H9 (cell line): ENCODE data around the gene TMEM250. TPM values are rescaled to one million over a fixed set of nuclear protein-coding genes. Genes with fewer than 3 reads are reported as not detected.

Experiments used
- DNase-seq: peaks from one replicate; pipeline ENCODE4 v3.0.0-alpha.2; 2017
- H2AFZ ChIP-seq: one replicate; pipeline ENCODE4 v1.6.1; 2013; ENCODE audit warnings: mild to moderate bottlenecking, low read length, control low read depth, moderate library complexity
- H2AK5ac ChIP-seq: 2 replicates; pipeline ENCODE4 v1.6.1; 2013; ENCODE audit warnings: low read length, control low read depth, mixed read lengths; ENCODE audit not compliant: insufficient read length
- H2BK120ac ChIP-seq: one replicate; pipeline ENCODE4 v1.6.1; 2013; ENCODE audit warnings: low read depth, mild to moderate bottlenecking, low read length, control low read depth, inconsistent platforms; ENCODE audit not compliant: poor library complexity, severe bottlenecking
- H2BK12ac ChIP-seq: 2 replicates; pipeline ENCODE4 v1.6.1; 2013; ENCODE audit warnings: low read length, control low read depth, mixed read lengths, low read depth; ENCODE audit not compliant: insufficient read length
- H2BK15ac ChIP-seq: 2 replicates; pipeline ENCODE4 v1.6.1; 2013; ENCODE audit warnings: low read depth, low read length, control low read depth
- H2BK20ac ChIP-seq: one replicate; pipeline ENCODE4 v1.6.1; 2013; ENCODE audit warnings: low read depth, mild to moderate bottlenecking, low read length, control low read depth, inconsistent platforms; ENCODE audit not compliant: poor library complexity, severe bottlenecking
- H2BK5ac ChIP-seq: 2 replicates; pipeline ENCODE4 v1.6.1; 2013; ENCODE audit warnings: low read length, control low read depth, mixed read lengths; ENCODE audit not compliant: insufficient read length
- H3K14ac ChIP-seq: 2 replicates; pipeline ENCODE4 v1.6.1; 2013; ENCODE audit warnings: low read length, control low read depth; ENCODE audit not compliant: insufficient read depth
- H3K18ac ChIP-seq: 2 replicates; pipeline ENCODE4 v1.6.1; 2013; ENCODE audit warnings: low read depth, mild to moderate bottlenecking, mixed read lengths, low read length, control low read depth; ENCODE audit not compliant: insufficient read length
- H3K23ac ChIP-seq: 2 replicates; pipeline ENCODE4 v1.6.1; 2013; ENCODE audit warnings: low read length, control low read depth, mixed read lengths, low read depth; ENCODE audit not compliant: insufficient read length
- H3K23me2 ChIP-seq: 2 replicates; pipeline ENCODE4 v1.6.1; 2013; ENCODE audit warnings: low read depth, mild to moderate bottlenecking, mixed read lengths, low read length, control low read depth; ENCODE audit not compliant: insufficient read length, poor library complexity, severe bottlenecking
- H3K27ac ChIP-seq: 2 replicates; pipeline ENCODE4 v1.5.1; 2013; ENCODE audit warnings: low read length, control low read depth, mixed read lengths, low read depth; ENCODE audit not compliant: insufficient read length
- H3K27me3 ChIP-seq: 2 replicates; pipeline ENCODE4 v1.6.1; 2013; ENCODE audit warnings: low read length, control low read depth, inconsistent platforms; ENCODE audit not compliant: insufficient read depth
- H3K4ac ChIP-seq: 2 replicates; pipeline ENCODE4 v1.6.1; 2013; ENCODE audit warnings: low read depth, mild to moderate bottlenecking, control low read depth, inconsistent platforms, low read length, moderate library complexity
- H3K4me1 ChIP-seq: 2 replicates; pipeline ENCODE4 v1.6.1; 2013; ENCODE audit warnings: low read length, control low read depth, inconsistent platforms; ENCODE audit not compliant: insufficient read depth
- H3K4me2 ChIP-seq: 2 replicates; pipeline ENCODE4 v1.6.1; 2013; ENCODE audit warnings: low read length, control low read depth, mixed read lengths; ENCODE audit not compliant: insufficient read length, insufficient read depth
- H3K56ac ChIP-seq: 2 replicates; pipeline ENCODE4 v1.6.1; 2013; ENCODE audit warnings: low read depth, mild to moderate bottlenecking, mixed read lengths, low read length, control low read depth; ENCODE audit not compliant: insufficient read length
- H3K79me1 ChIP-seq: 2 replicates; pipeline ENCODE4 v1.6.1; 2013; ENCODE audit warnings: low read depth, mild to moderate bottlenecking, moderate library complexity, low read length, control low read depth, inconsistent platforms; ENCODE audit not compliant: insufficient read depth, poor library complexity, severe bottlenecking
- H3K79me2 ChIP-seq: 2 replicates; pipeline ENCODE4 v1.6.1; 2013; ENCODE audit warnings: low read length, control low read depth, inconsistent platforms; ENCODE audit not compliant: insufficient read depth
- H3K9ac ChIP-seq: 2 replicates; pipeline ENCODE4 v1.6.1; 2013; ENCODE audit warnings: low read length, control low read depth, mixed read lengths; ENCODE audit not compliant: insufficient read length; ENCODE audit errors: extremely low read depth
- H3K9me3 ChIP-seq: one replicate; pipeline ENCODE4 v1.6.1; 2013; ENCODE audit warnings: low read depth, low read length, inconsistent platforms; ENCODE audit not compliant: control insufficient read depth
- H3T11ph ChIP-seq: one replicate; pipeline ENCODE4 v1.6.1; 2013; ENCODE audit warnings: mild to moderate bottlenecking, low read length, control low read depth, inconsistent platforms
- H4K20me1 ChIP-seq: one replicate; pipeline ENCODE4 v1.6.1; 2013; ENCODE audit not compliant: control insufficient read depth, insufficient read length, insufficient read depth
- H4K5ac ChIP-seq: 2 replicates; pipeline ENCODE4 v1.6.1; 2013; ENCODE audit warnings: low read depth, mild to moderate bottlenecking, mixed read lengths, low read length, control low read depth; ENCODE audit not compliant: insufficient read length
- H4K8ac ChIP-seq: replicated peaks from 2 replicates; pipeline ENCODE4 v1.6.1; 2013; ENCODE audit warnings: low read length, control low read depth, mixed read lengths, low read depth; ENCODE audit not compliant: insufficient read length
- H4K91ac ChIP-seq: 2 replicates; pipeline ENCODE4 v1.6.1; 2013; ENCODE audit warnings: low read depth, mild to moderate bottlenecking, moderate library complexity, mixed read lengths, low read length, control low read depth; ENCODE audit not compliant: insufficient read length
- H3K27ac Mint-ChIP-seq, 3 experiments: 2 replicates in 2 of 3; 3 replicates in 1 of 3; pipeline ENCODE4 v1.8.0; 2020 to 2021; ENCODE audit warnings: mixed read lengths in 3 of 3, mild to moderate bottlenecking in 1 of 3, moderate library complexity in 1 of 3
- H3K27me3 Mint-ChIP-seq: 2 replicates; pipeline ENCODE4 v1.8.0; 2021; ENCODE audit warnings: low read depth, mild to moderate bottlenecking, moderate library complexity, mixed read lengths
- H3K36me3 Mint-ChIP-seq, 3 experiments: 2 replicates in 2 of 3; 3 replicates in 1 of 3; pipeline ENCODE4 v1.8.0; 2020 to 2021; ENCODE audit warnings: low read depth in 3 of 3, mixed read lengths in 3 of 3; ENCODE audit not compliant: insufficient read depth in 1 of 3
- H3K4me1 Mint-ChIP-seq, 2 experiments: 2 replicates each; pipeline ENCODE4 v1.8.0; 2020; ENCODE audit warnings: mixed read lengths in 2 of 2
- H3K4me3 Mint-ChIP-seq, 2 experiments: 2 replicates in 1 of 2; 3 replicates in 1 of 2; pipeline ENCODE4 v1.8.0; 2020 to 2021; ENCODE audit warnings: mild to moderate bottlenecking in 2 of 2, mixed read lengths in 2 of 2, moderate library complexity in 1 of 2
- H3K9me3 Mint-ChIP-seq, 2 experiments: 2 replicates in 1 of 2; 3 replicates in 1 of 2; pipeline ENCODE4 v1.8.0; 2020; ENCODE audit warnings: mild to moderate bottlenecking in 2 of 2, mixed read lengths in 2 of 2, moderate library complexity in 1 of 2
- CTCF ChIP-seq: fragments of 200-600 bp; sonication (generic); conservative IDR thresholded peaks from 3 replicates; pipeline ENCODE4 v1.8.0; 2021; ENCODE audit warnings: antibody characterized with exemption, mild to moderate bottlenecking
- WGBS: extraction: QIAGEN DNeasy Blood & Tissue Kit; methylation state at CpG from one replicate; pipeline ENCODE4 v1.1.7; 2013; ENCODE audit warnings: missing lambda C conversion rate, low lambda C conversion rate, mixed read lengths; ENCODE audit not compliant: insufficient read length; ENCODE audit errors: extremely low coverage; 5-methylcytosine and 5-hydroxymethylcytosine counted together
- total RNA-seq: library from RNA; stranded (reverse); gene quantifications from 2 replicates; pipeline ENCODE4 v1.2.1, GENCODE V29; 2021

Gene TMEM250
- total RNA-seq, 1 experiment from 2014 or later = 48.1 TPM

GRCh38 chr9:136117916-136118319 is 757 bp downstream of the TMEM250 start:
- no peak overlapping the region for H2AK5ac ChIP-seq
- no peak overlapping the region for H2BK15ac ChIP-seq
- H4K20me1 ChIP-seq = no peaks in the 10 kb centered on the region
- TF ChIP-seq CTCF = no peak
- no peak overlapping the region for H3K4ac ChIP-seq
- H4K8ac ChIP-seq = no peak overlapping the region
- no peak overlapping the region for H3K18ac ChIP-seq
- no peak overlapping the region for H3K23ac ChIP-seq
- no peak overlapping the region for H2BK120ac ChIP-seq
- H3K4me2 ChIP-seq = peak overlapping the region; percentile 65
- H2BK20ac ChIP-seq = no peak overlapping the region
- H3T11ph ChIP-seq = no peak overlapping the region
- H3K27me3 ChIP-seq = no peaks in the 10 kb centered on the region
- no peak overlapping the region for H3K27ac ChIP-seq
- no peak overlapping the region for H2AFZ ChIP-seq
- H3K4me1 ChIP-seq = no peaks in the 10 kb centered on the region
- no peak overlapping the region for H4K91ac ChIP-seq
- no peak overlapping the region for H3K9ac ChIP-seq
- H3K9me3 ChIP-seq = no peaks in the 10 kb centered on the region
- peak overlapping the region in 1 of 3 experiments; percentile 34; a peak in 1 of 7 replicates for H3K27ac Mint-ChIP-seq
- H3K14ac ChIP-seq = peak overlapping the region; percentile 60; the same call in 1 of the 2 replicates
- H3K79me2 ChIP-seq = no peaks in the 10 kb centered on the region
- H3K9me3 Mint-ChIP-seq = no peaks in the 10 kb centered on the region
- H2BK5ac ChIP-seq = no peak overlapping the region
- H3K36me3 Mint-ChIP-seq = peaks cover 1 to 18% (median 17%) of the 10 kb centered on the region in 3 experiments; a peak in 5 of 7 replicates
- H3K27me3 Mint-ChIP-seq = peaks cover 10% of the 10 kb centered on the region
- no peaks in the 10 kb centered on the region for H3K23me2 ChIP-seq
- peaks cover 3 to 4% of the 10 kb centered on the region in 2 experiments; a peak in 2 of 4 replicates for H3K4me1 Mint-ChIP-seq
- no peak overlapping the region for H4K5ac ChIP-seq
- H3K56ac ChIP-seq = no peak overlapping the region
- H2BK12ac ChIP-seq = no peak overlapping the region
- no peak for DNase-seq
- H3K79me1 ChIP-seq = no peaks in the 10 kb centered on the region
- H3K4me3 Mint-ChIP-seq = peak overlapping the region; percentile 71 to 80
- WGBS = no CpG with 5 or more reads among the region's 36 CpGs
